GM12878 (cell line): ENCODE data around the gene ANO7. TPM values are rescaled to one million over a fixed set of nuclear protein-coding genes. Genes with fewer than 3 reads are reported as not detected.

Experiments
- ATAC-seq: fragments of 200-7000 bp; cut with Tn5 transposase; 3 replicates; pipeline ENCODE4 v1.9.1; 2020; ENCODE audit warnings: mild to moderate bottlenecking, moderate library complexity
- BruUV-seq: library from RNA; stranded (reverse); fragments of 400-500 nt; replicated peaks from 2 replicates; lab custom pipeline; 2021; lab: Mats Ljungman, UMichigan
- CTCF ChIA-PET: fragments of 300-600 bp; sonication (Branson Sonifier 250); formaldehyde crosslinking; extraction: SDS; loops from one replicate; lab custom pipeline; 2021; ENCODE audit warnings: inconsistent platforms; lab: Yijun Ruan, JAX
- POLR2A ChIA-PET: fragments of 350-600 bp; formaldehyde crosslinking; extraction: SDS; loops from one replicate; lab custom pipeline; 2021; ENCODE audit warnings: inconsistent platforms; lab: Charles Lee
- RAD21 ChIA-PET: fragments of 300-600 bp; sonication (Branson Sonifier 250); formaldehyde crosslinking; loops from one replicate; lab custom pipeline; 2023; ENCODE audit warnings: antibody characterized with exemption; ENCODE audit not compliant: unreplicated experiment; lab: Charles Lee
- SMC1A ChIA-PET: fragments of 300-600 bp; sonication (Branson Sonifier 250); formaldehyde crosslinking; loops from one replicate; lab custom pipeline; 2023; ENCODE audit not compliant: unreplicated experiment, uncharacterized antibody; lab: Charles Lee
- DNase-seq: peaks from one replicate; pipeline ENCODE4 v3.0.0-alpha.2; 2011; ENCODE audit warnings: low read depth, low spot score
- FAIRE-seq: peaks from 3 replicates; lab custom pipeline; 2011; peaks lifted over from hg19 to GRCh38; lab: Jason Lieb, UNC
- H2AFZ ChIP-seq: 2 replicates; pipeline ENCODE4 v1.6.0; 2011; ENCODE audit warnings: low read depth, low read length, control low read depth; ENCODE audit not compliant: control insufficient read depth
- H3K27ac ChIP-seq: 2 replicates; pipeline ENCODE4 v1.5.1; 2011; ENCODE audit warnings: control low read depth; ENCODE audit not compliant: control insufficient read depth, insufficient read depth
- H3K27me3 ChIP-seq, 2 experiments: replicated peaks in 1 of 2; 2 replicates each; pipeline versions ENCODE4 v1.6.0 to v1.6.1; 2011; ENCODE audit warnings: low read length in 1 of 2; ENCODE audit not compliant: control insufficient read depth in 2 of 2, insufficient read depth in 2 of 2
- H3K36me3 ChIP-seq, 2 experiments: 2 replicates each; pipeline ENCODE4 v1.5.1; 2011; ENCODE audit warnings: low read length in 1 of 2; ENCODE audit not compliant: control insufficient read depth in 2 of 2, insufficient read depth in 2 of 2
- H3K4me1 ChIP-seq: 2 replicates; pipeline ENCODE4 v1.6.1; 2011; ENCODE audit warnings: mild to moderate bottlenecking, low read length, moderate library complexity, mixed read lengths; ENCODE audit not compliant: control insufficient read depth, insufficient read depth
- H3K4me2 ChIP-seq: 2 replicates; pipeline ENCODE4 v1.6.0; 2011; ENCODE audit warnings: control low read depth; ENCODE audit not compliant: control insufficient read depth, insufficient read depth
- H3K4me3 ChIP-seq: fragments of 200-600 bp; sonication (generic); 2 replicates; pipeline ENCODE4 v1.5.1; 2016
- H3K79me2 ChIP-seq: 2 replicates; pipeline ENCODE4 v1.6.0; 2011; ENCODE audit warnings: low read length; ENCODE audit not compliant: control insufficient read depth, insufficient read depth
- H3K9ac ChIP-seq: 2 replicates; pipeline ENCODE4 v1.8.0; 2011; ENCODE audit warnings: low read length, control low read depth, mixed read lengths; ENCODE audit not compliant: control insufficient read depth, insufficient read depth
- H3K9me3 ChIP-seq: replicated peaks from 3 replicates; pipeline ENCODE4 v1.5.1; 2011; ENCODE audit warnings: mild to moderate bottlenecking, low read length; ENCODE audit not compliant: control insufficient read depth, insufficient read depth
- H4K20me1 ChIP-seq: 2 replicates; pipeline ENCODE4 v1.6.0; 2011; ENCODE audit not compliant: control insufficient read depth, insufficient read depth
- ATF7 ChIP-seq: fragments of 450-650 bp; IDR thresholded peaks from 2 replicates; pipeline ENCODE4 v1.6.1; 2016; ENCODE audit warnings: low read depth, mild to moderate bottlenecking
- BACH1 ChIP-seq: fragments of 450-650 bp; IDR thresholded peaks from 2 replicates; pipeline ENCODE4 v1.6.1; 2017; ENCODE audit warnings: mild to moderate bottlenecking, borderline replicate concordance
- BCL11A ChIP-seq: IDR thresholded peaks from 2 replicates; pipeline ENCODE4 v1.6.1; 2011; ENCODE audit warnings: low read depth, low read length
- CREM ChIP-seq: IDR thresholded peaks from 2 replicates; pipeline ENCODE4 v1.6.1; 2014; ENCODE audit warnings: antibody characterized with exemption, low read depth
- FOXK2 ChIP-seq: fragments of 450-650 bp; IDR thresholded peaks from 2 replicates; pipeline ENCODE4 v1.6.1; 2017; ENCODE audit warnings: mild to moderate bottlenecking, moderate library complexity
- HDAC2 ChIP-seq: fragments of 200-600 bp; sonication (generic); IDR thresholded peaks from 2 replicates; pipeline ENCODE4 v1.6.1; 2017
- IKZF2 ChIP-seq, 2 experiments: fragments of 450-650 bp; IDR thresholded peaks; 2 replicates each; pipeline ENCODE4 v1.6.1; 2017; ENCODE audit warnings: mild to moderate bottlenecking in 2 of 2, moderate library complexity in 2 of 2
- MTA2 ChIP-seq: fragments of 450-650 bp; IDR thresholded peaks from 2 replicates; pipeline ENCODE4 v1.6.1; 2016; ENCODE audit warnings: low read depth, mild to moderate bottlenecking, moderate library complexity
- MYC ChIP-seq: IDR thresholded peaks from 2 replicates; pipeline ENCODE4 v1.6.1; 2011; ENCODE audit warnings: mild to moderate bottlenecking, low read length, moderate library complexity, inconsistent platforms; ENCODE audit not compliant: insufficient read depth, insufficient replicate concordance, insufficient read length, severe bottlenecking
- NFXL1 ChIP-seq: fragments of 450-650 bp; IDR thresholded peaks from 2 replicates; pipeline ENCODE4 v1.6.1; 2017; ENCODE audit warnings: antibody characterized with exemption, mild to moderate bottlenecking, borderline replicate concordance
- NR2C2 ChIP-seq: IDR thresholded peaks from 2 replicates; pipeline ENCODE4 v1.6.1; 2011; ENCODE audit warnings: borderline replicate concordance, low read depth; ENCODE audit not compliant: control insufficient read depth, insufficient read length
- RBBP5 ChIP-seq: fragments of 200-600 bp; sonication (generic); conservative IDR thresholded peaks from 2 replicates; pipeline ENCODE4 v1.6.1; 2016
- SKIL ChIP-seq: fragments of 450-650 bp; IDR thresholded peaks from 2 replicates; pipeline ENCODE4 v1.6.1; 2017; ENCODE audit warnings: mild to moderate bottlenecking, low read depth, inconsistent platforms; ENCODE audit not compliant: poor library complexity, severe bottlenecking
- TAF1 ChIP-seq: IDR thresholded peaks from 2 replicates; pipeline ENCODE4 v1.6.1; 2011; ENCODE audit warnings: mild to moderate bottlenecking, low read depth, low read length, borderline replicate concordance
- ZNF592 ChIP-seq: fragments of 450-650 bp; IDR thresholded peaks from 2 replicates; pipeline ENCODE4 v1.6.1; 2017; ENCODE audit warnings: mild to moderate bottlenecking, moderate library complexity
- WGBS: methylation state at CpG from one replicate; pipeline ENCODE4 v1.1.6; 2016; ENCODE audit warnings: low lambda C conversion rate; ENCODE audit not compliant: insufficient replicate concordance, insufficient coverage; ENCODE audit errors: missing lambda C conversion rate; 5-methylcytosine and 5-hydroxymethylcytosine counted together
- in situ Hi-C: fragments of 300-500 bp; cut with MboI; formaldehyde crosslinking; loops from 9 replicates; pipeline ENCODE4 v1.14.3; 2018; ENCODE audit warnings: mixed read lengths
- intact Hi-C: fragments of 100-400 bp; cut with micrococcal nuclease; formaldehyde crosslinking; loops from one replicate; pipeline ENCODE4 v1.14.2; 2022; ENCODE audit not compliant: unreplicated experiment
- polyA plus RNA-seq, 11 experiments: library from polyadenylated mRNA; depleted of rRNA in 4 of 11; unstranded in 6 of 11; stranded (reverse) in 5 of 11; fragments of >200 nt; fragmentation: Nextera tagmentation in 4 of 11; fragmentation: Illumina TruSeq in 1 of 11; extraction: Ambion mirVana in 4 of 11; extraction: Trizol in 1 of 11; gene quantifications; 1 replicate in 1 of 11; 2 replicates in 10 of 11; pipeline versions ENCODE4 v1.2.1 to v1.2.3, GENCODE V29; 2011 to 2016; ENCODE audit warnings: inconsistent platforms in 2 of 11, missing spikeins in 2 of 11, low read depth in 1 of 11
- total RNA-seq, 4 experiments: library from RNA; depleted of rRNA in 3 of 4; stranded (reverse); fragments of >200 nt in 3 of 4; fragmentation: Illumina TruSeq in 1 of 4; extraction: Trizol in 1 of 4; gene quantifications; 2 replicates each; pipeline versions ENCODE4 v1.2.1 to v1.2.3, GENCODE V29; 2013 to 2021
- TF ChIP-seq, protein P1 (sequence below): fragments of 450-650 bp; IDR thresholded peaks from 2 replicates; pipeline ENCODE4 v1.6.1; 2018; ENCODE audit warnings: mild to moderate bottlenecking, low read depth, moderate library complexity; ENCODE audit not compliant: partially characterized antibody

ANO7 gene
- total and polyA plus RNA-seq, 10 of the 15 experiments (the other 5 are each of a cell fraction or from before 2014, with no cell fraction given): 0.08 to 1.4 (median 0.44) TPM

DNA sequence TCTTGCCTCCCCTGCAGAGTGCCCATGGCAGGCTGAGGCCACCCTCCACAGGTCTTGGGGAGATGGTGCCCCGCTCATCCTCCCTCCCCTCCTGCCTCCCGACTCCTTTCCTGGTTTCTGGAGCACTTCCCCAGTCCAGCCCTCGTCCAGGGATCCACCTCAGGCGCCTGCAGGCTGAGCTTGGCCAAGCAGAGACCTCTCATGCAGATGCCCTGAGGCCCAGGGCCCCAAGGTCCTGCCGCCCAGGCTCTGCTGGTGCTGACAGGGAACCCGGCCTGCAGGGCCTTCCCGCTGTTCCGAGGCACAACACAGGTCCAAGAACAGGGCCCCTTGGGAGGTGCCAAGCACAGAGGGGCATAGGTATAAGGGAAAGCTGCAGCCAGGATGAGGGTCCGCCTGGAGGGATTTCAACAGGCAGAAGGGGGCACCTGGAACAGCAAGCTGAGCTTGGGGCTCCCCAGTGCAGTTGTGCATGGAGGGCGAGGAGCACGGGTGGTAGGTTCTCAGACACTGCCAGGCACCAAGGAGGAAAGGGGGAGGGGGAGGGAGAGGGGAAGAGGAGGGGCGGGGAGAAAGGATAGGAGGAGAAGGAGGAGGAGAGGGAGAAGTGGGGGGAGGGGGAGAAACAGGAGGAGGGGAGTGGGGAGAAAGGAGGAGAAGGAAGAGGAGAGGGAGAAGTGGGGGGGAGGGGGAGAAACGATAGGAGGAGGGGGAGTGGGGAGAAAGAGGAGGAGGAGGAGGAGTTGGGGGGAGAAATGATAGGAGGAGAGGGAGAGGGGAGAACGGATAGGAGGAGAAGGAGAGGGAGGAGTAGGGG is 1.2 kb upstream of the ANO7 start:
- BruUV-seq: no TSS peak
- ATAC-seq (no peak), DNase-seq (no peak), FAIRE-seq (no peak)
- no peaks in the 10 kb centered on the region for H4K20me1 ChIP-seq
- no peak overlapping the region for H3K9ac ChIP-seq
- H3K4me3 ChIP-seq: no peak overlapping the region
- no peak overlapping the region for H3K27ac ChIP-seq
- no peaks in the 10 kb centered on the region for H3K27me3 ChIP-seq
- no peaks in the 10 kb centered on the region for H3K9me3 ChIP-seq
- RAD21 ChIA-PET: no interaction called here
- POLR2A ChIA-PET: no interaction called here
- no peak overlapping the region for H2AFZ ChIP-seq
- CTCF ChIA-PET: no interaction called here
- 17% methylated on average over 11 of the region's 14 CpGs for WGBS
- intact Hi-C loops: no loop called here
- H3K36me3 ChIP-seq: no peaks in the 10 kb centered on the region; a peak in 1 of 4 replicates
- in situ Hi-C loops: no loop called here
- SMC1A ChIA-PET: no interaction called here
- H3K4me2 ChIP-seq: no peak overlapping the region
- H3K4me1 ChIP-seq: no peaks in the 10 kb centered on the region
- H3K79me2 ChIP-seq: no peaks in the 10 kb centered on the region
- TF ChIP-seq MTA2 (no peak), MYC (no peak), TAF1 (no peak), SKIL (no peak), NFXL1 (no peak), ATF7 (no peak), IKZF2 (IDR thresholded peaks at IDR 0.05) (no peak), BCL11A (no peak), RBBP5 (no peak), BACH1 (no peak), CREM (no peak), NR2C2 (no peak), HDAC2 (no peak), FOXK2 (no peak), ZNF592 (no peak)
- TF ChIP-seq, protein P1, sequence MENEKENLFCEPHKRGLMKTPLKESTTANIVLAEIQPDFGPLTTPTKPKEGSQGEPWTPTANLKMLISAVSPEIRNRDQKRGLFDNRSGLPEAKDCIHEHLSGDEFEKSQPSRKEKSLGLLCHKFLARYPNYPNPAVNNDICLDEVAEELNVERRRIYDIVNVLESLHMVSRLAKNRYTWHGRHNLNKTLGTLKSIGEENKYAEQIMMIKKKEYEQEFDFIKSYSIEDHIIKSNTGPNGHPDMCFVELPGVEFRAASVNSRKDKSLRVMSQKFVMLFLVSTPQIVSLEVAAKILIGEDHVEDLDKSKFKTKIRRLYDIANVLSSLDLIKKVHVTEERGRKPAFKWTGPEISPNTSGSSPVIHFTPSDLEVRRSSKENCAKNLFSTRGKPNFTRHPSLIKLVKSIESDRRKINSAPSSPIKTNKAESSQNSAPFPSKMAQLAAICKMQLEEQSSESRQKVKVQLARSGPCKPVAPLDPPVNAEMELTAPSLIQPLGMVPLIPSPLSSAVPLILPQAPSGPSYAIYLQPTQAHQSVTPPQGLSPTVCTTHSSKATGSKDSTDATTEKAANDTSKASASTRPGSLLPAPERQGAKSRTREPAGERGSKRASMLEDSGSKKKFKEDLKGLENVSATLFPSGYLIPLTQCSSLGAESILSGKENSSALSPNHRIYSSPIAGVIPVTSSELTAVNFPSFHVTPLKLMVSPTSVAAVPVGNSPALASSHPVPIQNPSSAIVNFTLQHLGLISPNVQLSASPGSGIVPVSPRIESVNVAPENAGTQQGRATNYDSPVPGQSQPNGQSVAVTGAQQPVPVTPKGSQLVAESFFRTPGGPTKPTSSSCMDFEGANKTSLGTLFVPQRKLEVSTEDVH: no peak
